IMR-90 (cell line): ENCODE results near the gene SLC35F3. TPM values are rescaled to one million over a fixed set of nuclear protein-coding genes. Genes with fewer than 3 reads are reported as not detected.

Experiments
- ATAC-seq: fragments of 200-7000 bp; cut with Tn5 transposase; 2 replicates; pipeline ENCODE4 v1.9.1; 2020; ENCODE audit warnings: low read depth, mild to moderate bottlenecking, moderate library complexity
- BruUV-seq: library from RNA; stranded (reverse); fragments of 400-500 nt; replicated peaks from 2 replicates; lab custom pipeline; 2021; lab: Mats Ljungman, UMichigan
- CTCF ChIA-PET: fragments of 300-600 bp; formaldehyde crosslinking; extraction: SDS; loops from one replicate; lab custom pipeline; 2021; ENCODE audit warnings: antibody characterized with exemption; lab: Yijun Ruan, JAX
- POLR2A ChIA-PET: fragments of 300-600 bp; sonication (Branson Sonifier 250); formaldehyde crosslinking; loops from one replicate; lab custom pipeline; 2022; ENCODE audit warnings: antibody characterized with exemption; ENCODE audit not compliant: unreplicated experiment; lab: Charles Lee
- DNase-seq: peaks from one replicate; pipeline ENCODE4 v3.0.0; 2013
- H2AFZ ChIP-seq: replicated peaks from 2 replicates; pipeline ENCODE3; 2013; ENCODE audit warnings: low read length, mild to moderate bottlenecking; ENCODE audit not compliant: poor library complexity
- H2AK5ac ChIP-seq: 2 replicates; pipeline ENCODE4 v1.6.1; 2013; ENCODE audit warnings: low read depth, low read length, inconsistent platforms
- H2AK9ac ChIP-seq: replicated peaks from 2 replicates; pipeline ENCODE3; 2013; ENCODE audit warnings: mild to moderate bottlenecking, low read depth, low read length, moderate library complexity; ENCODE audit not compliant: poor library complexity
- H2BK120ac ChIP-seq: 2 replicates; pipeline ENCODE4 v1.6.1; 2013; ENCODE audit warnings: low read depth, low read length, inconsistent platforms
- H2BK15ac ChIP-seq: 3 replicates; pipeline ENCODE4 v1.6.1; 2013; ENCODE audit warnings: low read depth, low read length, inconsistent platforms
- H2BK20ac ChIP-seq: 2 replicates; pipeline ENCODE4 v1.6.1; 2013; ENCODE audit warnings: low read depth, mild to moderate bottlenecking, inconsistent platforms, low read length, moderate library complexity
- H2BK5ac ChIP-seq: 2 replicates; pipeline ENCODE4 v1.6.1; 2013; ENCODE audit warnings: mild to moderate bottlenecking, low read depth, low read length, inconsistent platforms; ENCODE audit not compliant: poor library complexity, severe bottlenecking
- H3K14ac ChIP-seq: replicated peaks from 2 replicates; pipeline ENCODE4 v1.6.1; 2013; ENCODE audit warnings: low read depth, low read length, inconsistent platforms
- H3K18ac ChIP-seq: 2 replicates; pipeline ENCODE4 v1.6.1; 2013; ENCODE audit warnings: low read depth, low read length, control low read depth
- H3K23ac ChIP-seq: 2 replicates; pipeline ENCODE4 v1.6.1; 2013; ENCODE audit warnings: low read depth, low read length, inconsistent platforms
- H3K27ac ChIP-seq: 2 replicates; pipeline ENCODE4 v1.5.1; 2013; ENCODE audit warnings: mild to moderate bottlenecking, control low read depth, low read length; ENCODE audit not compliant: insufficient read depth
- H3K27me3 ChIP-seq: 2 replicates; pipeline ENCODE4 v1.6.1; 2013; ENCODE audit warnings: low read length; ENCODE audit not compliant: control insufficient read depth, insufficient read depth
- H3K36me3 ChIP-seq: 2 replicates; pipeline ENCODE4 v1.6.1; 2013; ENCODE audit warnings: low read length, mixed read lengths; ENCODE audit not compliant: control insufficient read depth, insufficient read depth
- H3K4ac ChIP-seq: 2 replicates; pipeline ENCODE4 v1.6.1; 2013; ENCODE audit warnings: low read depth, low read length, inconsistent platforms
- H3K4me1 ChIP-seq: 2 replicates; pipeline ENCODE4 v1.6.1; 2013; ENCODE audit warnings: low read length, mixed read lengths; ENCODE audit not compliant: control insufficient read depth, insufficient read depth
- H3K4me2 ChIP-seq: 2 replicates; pipeline ENCODE4 v1.6.1; 2013; ENCODE audit warnings: low read depth, mild to moderate bottlenecking, control low read depth, low read length, moderate library complexity
- H3K4me3 ChIP-seq: 2 replicates; pipeline ENCODE4 v1.5.1; 2013; ENCODE audit warnings: low read depth, mild to moderate bottlenecking, control low read depth, low read length, moderate library complexity; ENCODE audit not compliant: insufficient read depth
- H3K56ac ChIP-seq: 2 replicates; pipeline ENCODE4 v1.6.1; 2013; ENCODE audit warnings: low read length, inconsistent platforms; ENCODE audit not compliant: insufficient read depth; ENCODE audit errors: extremely low read depth
- H3K79me1 ChIP-seq, 2 experiments: 2 replicates each; pipeline ENCODE4 v1.6.1; 2013; ENCODE audit warnings: low read length in 2 of 2, inconsistent platforms in 1 of 2, low read depth in 1 of 2
- H3K9ac ChIP-seq: 2 replicates; pipeline ENCODE4 v1.6.1; 2013; ENCODE audit warnings: low read depth, low read length, control low read depth
- H3K9me1 ChIP-seq: 2 replicates; pipeline ENCODE4 v1.6.1; 2013; ENCODE audit warnings: low read length, inconsistent platforms; ENCODE audit not compliant: insufficient read depth
- H3K9me3 ChIP-seq: 2 replicates; pipeline ENCODE4 v1.6.1; 2013; ENCODE audit warnings: low read length; ENCODE audit not compliant: control insufficient read depth, insufficient read depth
- H4K20me1 ChIP-seq: 2 replicates; pipeline ENCODE4 v1.6.1; 2013; ENCODE audit warnings: low read length, inconsistent platforms; ENCODE audit not compliant: insufficient read depth
- H4K5ac ChIP-seq: 2 replicates; pipeline ENCODE4 v1.6.1; 2013; ENCODE audit warnings: mild to moderate bottlenecking, low read depth, low read length, control low read depth
- H4K8ac ChIP-seq, 2 experiments: 2 replicates each; pipeline ENCODE4 v1.6.1; 2013; ENCODE audit warnings: low read depth in 2 of 2, low read length in 2 of 2, control low read depth in 1 of 2, inconsistent platforms in 1 of 2
- H4K91ac ChIP-seq: 2 replicates; pipeline ENCODE4 v1.6.1; 2013; ENCODE audit warnings: low read depth, low read length, inconsistent platforms; ENCODE audit not compliant: insufficient read depth
- MAZ ChIP-seq: IDR thresholded peaks from 2 replicates; pipeline ENCODE4 v1.6.1; 2012; ENCODE audit warnings: low read depth, mild to moderate bottlenecking, low read length, improper control_type of control experiment, moderate library complexity, borderline replicate concordance
- SMC3 ChIP-seq: fragments of 150-350 bp; IDR thresholded peaks from 2 replicates; pipeline ENCODE4 v1.6.1; 2016; ENCODE audit warnings: low read depth, mild to moderate bottlenecking, antibody characterized with exemption, low read length, moderate library complexity
- WGBS, 2 experiments: methylation state at CpG; one replicate each; pipeline versions ENCODE4 v1.1.5 to v1.1.7; 2013; ENCODE audit warnings: missing lambda C conversion rate in 2 of 2; ENCODE audit not compliant: insufficient read length in 1 of 2; ENCODE audit errors: extremely low coverage in 2 of 2; 5-methylcytosine and 5-hydroxymethylcytosine counted together
- dilution Hi-C: fragments of 300-500 bp; cut with HindIII; formaldehyde crosslinking; loops from one replicate; pipeline ENCODE4 v1.14.3; 2018; ENCODE audit warnings: low sequenced_read_pairs; ENCODE audit not compliant: unreplicated experiment
- in situ Hi-C: fragments of 300-500 bp; cut with MboI; formaldehyde crosslinking; loops from 3 replicates; pipeline ENCODE4 v1.14.3; 2019; ENCODE audit warnings: low sequenced_read_pairs, inconsistent platforms, mixed read lengths
- intact Hi-C: fragments of 100-400 bp; cut with micrococcal nuclease; formaldehyde crosslinking; loops from 2 replicates; pipeline ENCODE4 v1.10.0; 2022
- polyA plus RNA-seq, 3 experiments: library from polyadenylated mRNA; depleted of rRNA; stranded (reverse); fragments of >200 nt; gene quantifications; 2 replicates each; pipeline ENCODE4 v1.2.3, GENCODE V29; 2012; ENCODE audit warnings: low replicate concordance in 1 of 3
- total RNA-seq: library from RNA; depleted of rRNA; stranded (reverse); fragments of >200 nt; gene quantifications from 2 replicates; pipeline ENCODE4 v1.2.3, GENCODE V29; 2012

SLC35F3 gene
- total and polyA plus RNA-seq, 2 of the 4 experiments (the other 2 are of a cell fraction), result under 0.01 to 0.17 TPM

DNA sequence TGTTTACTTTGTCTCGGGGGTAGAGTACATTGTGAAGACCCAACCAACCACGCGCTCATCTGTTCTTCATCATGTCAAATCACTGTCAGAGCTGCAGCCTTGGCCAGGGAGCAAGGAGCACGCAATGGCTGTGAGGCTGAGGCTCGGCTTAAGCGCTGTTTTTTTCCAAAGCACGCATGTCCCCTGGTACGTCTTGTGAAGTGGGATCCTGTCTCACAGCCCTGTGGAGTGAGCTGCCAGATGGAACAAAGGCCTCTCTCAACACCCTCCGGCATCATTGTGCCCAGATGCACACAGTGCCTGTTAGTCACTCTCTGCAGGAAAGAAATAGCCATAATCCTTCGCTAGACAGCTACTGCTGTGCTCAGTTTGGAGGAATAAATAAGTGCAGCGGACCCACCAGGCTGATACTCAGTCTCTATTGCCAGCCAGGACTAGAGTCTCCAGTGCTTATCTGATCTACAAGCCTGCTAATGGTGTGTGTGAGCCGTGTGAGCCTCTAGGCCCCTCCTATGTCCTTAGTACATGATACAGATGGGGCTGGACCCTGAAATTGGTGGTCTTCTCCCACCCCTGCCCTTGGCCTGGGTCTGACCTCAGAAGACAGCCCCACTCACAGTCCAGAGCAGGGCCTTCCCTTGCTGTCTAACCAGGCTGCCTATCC, 377.5 kb downstream of the SLC35F3 start:
- no peak overlapping the region for H3K27ac ChIP-seq
- no peak overlapping the region for H3K18ac ChIP-seq
- H2BK20ac ChIP-seq, result no peak overlapping the region
- no peak overlapping the region for H3K4ac ChIP-seq
- no peak overlapping the region for H2AK5ac ChIP-seq
- TF ChIP-seq MAZ, result no peak
- no peak for TF ChIP-seq SMC3
- no peaks in the 10 kb centered on the region for H3K79me1 ChIP-seq
- no peaks in the 10 kb centered on the region for H3K36me3 ChIP-seq
- CTCF ChIA-PET, result no interaction called here
- no peak overlapping the region for H3K23ac ChIP-seq
- H3K4me2 ChIP-seq, result no peak overlapping the region
- DNase-seq, result no peak
- no peaks in the 10 kb centered on the region for H3K27me3 ChIP-seq
- POLR2A ChIA-PET, result no interaction called here
- dilution Hi-C loops (no loop called here), intact Hi-C loops (no loop called here), in situ Hi-C loops (no loop called here)
- no peak overlapping the region for H4K8ac ChIP-seq
- WGBS, 2 experiments, result 65% methylated on average over 8 of the region's 12 CpGs; no CpG with 5 or more reads in 1 of the 2 experiments
- H3K4me3 ChIP-seq, result no peak overlapping the region
- no peak for ATAC-seq
- no peaks in the 10 kb centered on the region for H3K4me1 ChIP-seq
- no TSS peak for BruUV-seq
- no peak overlapping the region for H2AFZ ChIP-seq
- H2BK5ac ChIP-seq, result no peak overlapping the region
- H3K9me1 ChIP-seq, result no peaks in the 10 kb centered on the region
- H4K20me1 ChIP-seq, result no peaks in the 10 kb centered on the region
- H3K9ac ChIP-seq, result no peak overlapping the region
- H2BK120ac ChIP-seq, result no peak overlapping the region
- H3K9me3 ChIP-seq, result no peaks in the 10 kb centered on the region
- no peak overlapping the region for H2AK9ac ChIP-seq
- H2BK15ac ChIP-seq, result no peak overlapping the region
- H3K56ac ChIP-seq, result no peak overlapping the region
- H4K91ac ChIP-seq, result no peak overlapping the region
- H4K5ac ChIP-seq, result no peak overlapping the region
- H3K14ac ChIP-seq, result no peak overlapping the region
